Tibial nerve (tissue), 4 donors: ENCODE data around the gene PFDN1. TPM values are rescaled to one million over a fixed set of nuclear protein-coding genes. Genes with fewer than 3 reads are reported as not detected.

ENCODE experiments used
- DNase-seq, 2 donors: peaks; one replicate each; pipeline ENCODE4 v3.0.0-alpha.2; 2019; ENCODE audit warnings: low spot score in 2 of 2
- H3K27ac ChIP-seq, 4 donors: fragments of 200-600 bp; sonication (generic) in 3 of 4; one replicate each; pipeline ENCODE4 v1.5.1; 2017 to 2019; ENCODE audit warnings: mild to moderate bottlenecking in 1 of 4
- H3K27me3 ChIP-seq, 2 donors: fragments of 200-600 bp; sonication (generic) in 1 of 2; one replicate each; pipeline versions ENCODE4 v1.5.1 to v1.6.0; 2017 to 2019
- H3K36me3 ChIP-seq, 3 donors: fragments of 200-600 bp; sonication (generic); one replicate each; pipeline ENCODE4 v1.5.1; 2018 to 2019
- H3K4me1 ChIP-seq, 4 donors: fragments of 200-600 bp; sonication (generic) in 3 of 4; one replicate each; pipeline ENCODE4 v1.5.1; 2017 to 2019
- H3K4me3 ChIP-seq, 4 donors: fragments of 200-600 bp; sonication (generic) in 3 of 4; one replicate each; pipeline ENCODE4 v1.5.1; 2017 to 2019; ENCODE audit warnings: mild to moderate bottlenecking in 1 of 4, moderate library complexity in 1 of 4
- H3K9me3 ChIP-seq, 4 donors: fragments of 200-600 bp; sonication (generic) in 3 of 4; one replicate each; pipeline ENCODE4 v1.5.1; 2017 to 2019
- EP300 ChIP-seq, 2 donors: sonication (generic); formaldehyde crosslinking; IDR thresholded peaks; one replicate each; pipeline ENCODE4 v1.6.1; 2017; ENCODE audit warnings: antibody characterized with exemption in 2 of 2, mild to moderate bottlenecking in 1 of 2
- POLR2A ChIP-seq, 2 donors: fragments of 450-650 bp; IDR thresholded peaks; one replicate each; pipeline ENCODE4 v1.6.1; 2017; ENCODE audit warnings: antibody characterized with exemption in 2 of 2, mild to moderate bottlenecking in 2 of 2, moderate library complexity in 2 of 2
- WGBS, 2 donors: methylation state at CpG; one replicate each; pipeline ENCODE4 v1.1.5; 2018; 5-methylcytosine and 5-hydroxymethylcytosine counted together
- total RNA-seq, 4 donors: library from RNA; depleted of rRNA; stranded (reverse); fragments of >200 nt; gene quantifications; one replicate each; pipeline ENCODE4 v1.1.0, GENCODE V29; 2016
- TF ChIP-seq, protein P1 (sequence below), 5 experiments: fragments of 200-600 bp in 3 of 5; fragments of 450-650 bp in 2 of 5; sonication (generic) in 3 of 5; IDR thresholded peaks; one replicate each; pipeline ENCODE4 v1.5.1; 2016 to 2019; ENCODE audit warnings: antibody characterized with exemption in 5 of 5, mild to moderate bottlenecking in 3 of 5, moderate library complexity in 2 of 5

The PFDN1 gene
- total RNA-seq, 4 donors from 2014 or later: 98.2 to 146 (median 109) TPM

DNA sequence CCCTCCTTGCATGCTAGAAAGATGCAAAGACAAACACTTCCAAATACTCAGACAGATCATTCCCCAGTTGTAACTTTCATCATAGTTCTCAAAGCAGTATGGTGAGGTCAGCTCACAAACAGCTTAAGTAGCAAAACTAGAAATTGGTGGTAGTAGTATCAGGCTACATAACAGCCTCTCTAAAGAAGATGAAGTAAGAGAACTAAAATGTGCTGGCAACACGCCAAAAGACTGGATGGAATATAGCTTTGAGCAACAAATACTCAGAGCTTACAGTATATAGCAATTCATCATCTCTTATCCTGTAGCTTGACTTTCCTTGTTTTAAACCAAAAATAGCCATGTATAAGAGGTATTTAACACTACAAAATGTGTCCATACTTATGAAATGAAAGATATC, 7.5 kb downstream of the PFDN1 start:
- WGBS, 2 donors: 8 to 13% methylated on average over 1 of the region's 1 CpG
- TF ChIP-seq EP300 (IDR thresholded peaks at IDR 0.05): peak in 1 of 2 donors; percentile 23
- TF ChIP-seq POLR2A (IDR thresholded peaks at IDR 0.05): no peak
- TF ChIP-seq, protein P1, sequence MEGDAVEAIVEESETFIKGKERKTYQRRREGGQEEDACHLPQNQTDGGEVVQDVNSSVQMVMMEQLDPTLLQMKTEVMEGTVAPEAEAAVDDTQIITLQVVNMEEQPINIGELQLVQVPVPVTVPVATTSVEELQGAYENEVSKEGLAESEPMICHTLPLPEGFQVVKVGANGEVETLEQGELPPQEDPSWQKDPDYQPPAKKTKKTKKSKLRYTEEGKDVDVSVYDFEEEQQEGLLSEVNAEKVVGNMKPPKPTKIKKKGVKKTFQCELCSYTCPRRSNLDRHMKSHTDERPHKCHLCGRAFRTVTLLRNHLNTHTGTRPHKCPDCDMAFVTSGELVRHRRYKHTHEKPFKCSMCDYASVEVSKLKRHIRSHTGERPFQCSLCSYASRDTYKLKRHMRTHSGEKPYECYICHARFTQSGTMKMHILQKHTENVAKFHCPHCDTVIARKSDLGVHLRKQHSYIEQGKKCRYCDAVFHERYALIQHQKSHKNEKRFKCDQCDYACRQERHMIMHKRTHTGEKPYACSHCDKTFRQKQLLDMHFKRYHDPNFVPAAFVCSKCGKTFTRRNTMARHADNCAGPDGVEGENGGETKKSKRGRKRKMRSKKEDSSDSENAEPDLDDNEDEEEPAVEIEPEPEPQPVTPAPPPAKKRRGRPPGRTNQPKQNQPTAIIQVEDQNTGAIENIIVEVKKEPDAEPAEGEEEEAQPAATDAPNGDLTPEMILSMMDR (IDR thresholded peaks at IDR 0.05): no peak
- H3K27ac ChIP-seq: peak overlapping the region in 3 of 4 donors; percentile 51 to 85 (median 79)

DNA sequence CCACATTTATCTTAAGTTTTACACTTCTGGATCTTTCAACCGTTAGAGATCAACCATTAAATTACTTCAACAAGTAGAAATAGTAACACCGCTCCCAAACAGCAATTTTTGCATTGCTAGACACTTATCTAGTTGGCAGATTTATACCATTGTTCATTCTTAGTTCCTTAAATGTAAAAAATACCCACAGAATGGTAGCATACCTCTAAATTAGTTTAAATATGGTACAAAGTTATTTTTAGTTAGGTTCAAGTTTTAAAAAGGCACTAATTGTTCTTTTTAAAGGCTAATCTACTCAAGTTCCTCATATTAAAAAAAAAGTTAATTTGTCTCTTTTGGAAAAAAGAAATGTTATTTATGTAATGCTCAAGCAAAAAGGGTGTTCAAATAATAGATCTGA, 8.1 kb downstream of the PFDN1 start:
- no peak for DNase-seq
- H3K36me3 ChIP-seq: peaks cover 0 to 10% (median 0%) of the 10 kb centered on the region in 3 donors
- 51 to 52% methylated on average over 2 of the region's 2 CpGs for WGBS, 2 donors
- H3K4me3 ChIP-seq: no peak overlapping the region
- H3K27me3 ChIP-seq: no peaks in the 10 kb centered on the region
- peak overlapping the region; percentile 51 to 85 (median 72) for H3K27ac ChIP-seq
- peaks cover 0 to 87% (median 26%) of the 10 kb centered on the region in 4 donors for H3K4me1 ChIP-seq
- no peaks in the 10 kb centered on the region for H3K9me3 ChIP-seq
- TF ChIP-seq EP300 (IDR thresholded peaks at IDR 0.05): no peak
- TF ChIP-seq, protein P1 (IDR thresholded peaks at IDR 0.05): no peak
- no peak for TF ChIP-seq POLR2A (IDR thresholded peaks at IDR 0.05)

More for the DNA sequence above, 7.5 kb downstream of the PFDN1 start:
- Histone ChIP-seq H3K27me3 (no peaks in the 10 kb centered on the region), H3K36me3 (peaks cover 0 to 15% (median 0%) of the 10 kb centered on the region in 3 donors), H3K4me3 (no peak overlapping the region), H3K4me1 (peaks cover 0 to 81% (median 26%) of the 10 kb centered on the region in 4 donors), H3K9me3 (no peaks in the 10 kb centered on the region)
- peak in 1 of 2 donors; percentile 70 for DNase-seq

DNA sequence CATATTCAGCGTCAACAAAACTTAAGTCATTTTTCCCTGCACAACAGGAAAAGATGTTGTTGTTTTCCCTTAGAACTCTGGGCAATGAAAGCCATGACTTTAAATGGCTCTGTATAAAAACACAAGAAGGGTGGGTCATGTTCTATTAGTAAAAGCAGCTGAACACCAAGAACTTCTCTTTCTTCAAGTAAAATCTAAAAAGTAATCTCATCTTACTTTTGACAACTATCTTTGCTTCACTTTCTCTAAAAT, 9.1 kb downstream of the PFDN1 start:
- H3K27ac ChIP-seq: peak overlapping the region; percentile 51 to 85 (median 72)
- H3K4me3 ChIP-seq: no peak overlapping the region
- no peaks in the 10 kb centered on the region for H3K27me3 ChIP-seq
- DNase-seq: no peak
- H3K9me3 ChIP-seq: no peaks in the 10 kb centered on the region
- TF ChIP-seq, protein P1 (IDR thresholded peaks at IDR 0.05): no peak
- TF ChIP-seq EP300 (IDR thresholded peaks at IDR 0.05) (peak in 1 of 2 donors; percentile 47), POLR2A (IDR thresholded peaks at IDR 0.05) (no peak)
- WGBS, 2 donors: 23 to 26% methylated on average over 1 of the region's 1 CpG
- peaks cover 0 to 6% (median 0%) of the 10 kb centered on the region in 3 donors for H3K36me3 ChIP-seq
- peaks cover 0 to 84% (median 26%) of the 10 kb centered on the region in 4 donors for H3K4me1 ChIP-seq

DNA sequence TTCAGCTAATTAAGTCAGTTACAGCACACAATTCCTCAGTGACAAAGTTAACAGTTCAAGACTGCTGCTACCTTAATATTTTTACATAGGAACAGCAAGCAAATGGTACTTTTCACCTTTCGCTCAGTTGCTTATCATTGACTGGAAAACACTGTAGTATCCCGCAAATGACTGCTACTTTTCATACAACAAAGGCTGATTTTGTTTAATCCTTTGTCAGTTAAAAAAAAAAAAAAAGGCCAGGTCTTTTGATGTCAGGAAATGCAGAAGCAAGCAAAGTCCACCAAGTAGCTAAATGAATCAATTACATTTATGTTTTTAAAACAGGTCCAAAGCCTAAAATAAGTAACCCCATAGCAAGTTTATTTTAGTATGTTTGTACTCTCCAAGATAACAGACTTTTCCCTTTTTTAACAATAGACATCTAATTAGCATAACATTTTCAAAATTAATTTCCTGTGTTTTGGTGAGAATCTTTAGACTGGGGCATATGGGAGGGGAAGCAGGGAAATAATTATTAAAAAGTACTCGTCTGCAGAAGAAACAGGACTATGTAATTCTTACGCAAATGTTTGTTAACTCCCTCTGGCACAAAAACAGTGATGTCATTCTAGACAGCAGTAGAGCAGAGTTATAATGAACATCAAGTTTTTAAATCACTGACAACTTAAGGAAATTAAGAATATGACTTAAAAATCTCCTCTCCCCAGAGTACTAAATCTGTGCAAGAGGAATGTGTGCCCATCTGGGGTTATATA, 9.6 kb downstream of the PFDN1 start:
- H3K4me3 ChIP-seq: no peak overlapping the region
- H3K27me3 ChIP-seq: no peaks in the 10 kb centered on the region
- H3K27ac ChIP-seq: peak overlapping the region; percentile 51 to 85 (median 72)
- WGBS, 2 donors: 29 to 40% methylated on average over 4 of the region's 4 CpGs
- peaks cover 0 to 1% (median 0%) of the 10 kb centered on the region in 3 donors for H3K36me3 ChIP-seq
- TF ChIP-seq, protein P1 (IDR thresholded peaks at IDR 0.05): no peak
- TF ChIP-seq POLR2A (IDR thresholded peaks at IDR 0.05): peak in 1 of 2 donors; percentile 20
- TF ChIP-seq EP300 (IDR thresholded peaks at IDR 0.05): peak in 1 of 2 donors; percentile 55
- DNase-seq: no peak
- peaks cover 0 to 79% (median 26%) of the 10 kb centered on the region in 4 donors for H3K4me1 ChIP-seq
- H3K9me3 ChIP-seq: no peaks in the 10 kb centered on the region
